Measurements from ENCODE around the gene ARHGEF26.
A peak's percentile ranks its signal among the peaks of the same experiment; 100 is the strongest.
"Not testable (repeated sequence)": the region's sequence is repeated elsewhere in the genome, so short reads cannot be mapped to it uniquely, and the experiment has no call there.

Gene ARHGEF26

GRCh38 chr3:154120961-154121700 is at the start of gene ARHGEF26:
Gene ARHGEF26, plus strand, starts transcription at chr3:154121390. Its CDS starts 603 bp downstream, at chr3:154121993.
- peak; percentile 64 for DNase-seq

DNA sequence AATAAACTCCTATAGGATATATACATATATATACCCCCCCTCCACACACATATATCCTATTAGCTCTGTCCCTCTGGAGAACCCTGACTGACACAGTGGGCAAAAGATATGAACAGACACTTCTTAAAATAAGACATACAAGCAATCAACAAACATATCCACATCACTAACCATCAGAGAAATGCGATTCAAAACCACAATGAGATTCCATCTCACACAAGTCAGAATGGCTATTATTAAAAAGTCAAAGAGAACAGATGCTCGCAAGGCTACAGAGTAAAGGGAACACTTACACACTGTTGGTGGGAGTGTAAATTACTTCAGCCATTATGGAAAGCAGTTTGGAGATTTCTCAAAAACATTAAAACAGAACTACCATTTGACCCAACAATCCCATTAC is 46.2 kb upstream of the ARHGEF26 start:
- no peak for DNase-seq

- DNase-seq = no peak
Measured at GRCh38 chr3:154078672-154079071, 42.5 kb upstream of the ARHGEF26 start.

DNA sequence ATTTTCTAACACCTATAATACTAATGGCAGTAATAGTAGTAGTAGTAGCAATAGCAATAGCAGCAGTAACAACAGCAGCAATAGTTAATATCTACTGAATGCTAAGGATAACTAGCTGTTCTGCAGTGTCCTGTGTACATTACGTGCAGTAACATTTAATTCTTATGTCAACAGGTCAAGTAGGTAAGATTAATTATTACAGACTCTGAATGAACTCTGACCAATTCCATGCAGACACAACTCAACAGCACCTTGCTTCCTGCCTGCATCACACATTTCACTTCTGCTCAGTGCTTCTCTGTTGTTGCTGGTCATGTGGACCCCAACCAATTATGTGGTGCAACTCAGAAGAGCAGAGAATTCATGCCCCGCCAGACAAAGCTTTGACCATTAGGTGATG is 39.9 kb upstream of the ARHGEF26 start:
- DNase-seq = no peak

DNA sequence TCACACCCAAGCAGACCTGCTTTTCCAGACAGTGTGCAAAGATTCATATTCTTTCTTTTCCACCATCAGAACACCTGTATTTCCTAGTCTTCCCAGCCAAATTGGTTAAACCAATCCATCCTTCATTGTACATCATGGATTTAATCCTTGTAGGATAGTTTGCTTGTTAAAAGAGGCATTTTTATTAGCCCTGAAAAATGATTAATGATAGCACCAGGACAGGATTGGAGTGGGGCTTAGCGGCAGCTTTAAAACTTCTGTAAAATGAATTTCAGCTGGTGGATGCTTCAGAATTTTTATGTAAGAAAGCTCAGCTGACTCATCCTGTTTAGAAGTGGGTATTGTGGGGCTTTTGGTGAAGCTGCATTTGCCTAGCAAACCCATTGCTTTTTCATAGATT is 36.1 kb upstream of the ARHGEF26 start:
- DNase-seq = no peak

DNA sequence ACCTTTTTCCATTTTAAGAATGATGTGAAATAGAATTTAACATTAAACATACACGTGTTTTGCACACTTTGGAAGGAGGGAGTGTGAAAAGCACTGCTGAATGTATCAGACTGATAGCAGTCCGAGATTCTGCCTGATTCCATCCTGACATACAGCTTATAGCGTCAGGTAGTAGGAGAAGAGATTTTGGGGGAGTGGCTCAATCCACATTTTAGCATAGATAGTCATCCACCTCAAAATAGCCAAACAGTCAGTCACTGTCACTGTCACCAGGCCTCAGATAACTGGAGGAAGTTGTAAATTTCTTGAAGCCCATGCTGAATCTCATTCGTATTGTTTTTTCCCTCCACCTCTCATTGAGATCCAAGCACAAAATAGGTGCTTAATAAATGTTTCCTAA is 35.4 kb upstream of the ARHGEF26 start:
- DNase-seq = no peak

GRCh38 chr3:154086286-154086685 is 34.9 kb upstream of the ARHGEF26 start:
- DNase-seq = no peak

DNA sequence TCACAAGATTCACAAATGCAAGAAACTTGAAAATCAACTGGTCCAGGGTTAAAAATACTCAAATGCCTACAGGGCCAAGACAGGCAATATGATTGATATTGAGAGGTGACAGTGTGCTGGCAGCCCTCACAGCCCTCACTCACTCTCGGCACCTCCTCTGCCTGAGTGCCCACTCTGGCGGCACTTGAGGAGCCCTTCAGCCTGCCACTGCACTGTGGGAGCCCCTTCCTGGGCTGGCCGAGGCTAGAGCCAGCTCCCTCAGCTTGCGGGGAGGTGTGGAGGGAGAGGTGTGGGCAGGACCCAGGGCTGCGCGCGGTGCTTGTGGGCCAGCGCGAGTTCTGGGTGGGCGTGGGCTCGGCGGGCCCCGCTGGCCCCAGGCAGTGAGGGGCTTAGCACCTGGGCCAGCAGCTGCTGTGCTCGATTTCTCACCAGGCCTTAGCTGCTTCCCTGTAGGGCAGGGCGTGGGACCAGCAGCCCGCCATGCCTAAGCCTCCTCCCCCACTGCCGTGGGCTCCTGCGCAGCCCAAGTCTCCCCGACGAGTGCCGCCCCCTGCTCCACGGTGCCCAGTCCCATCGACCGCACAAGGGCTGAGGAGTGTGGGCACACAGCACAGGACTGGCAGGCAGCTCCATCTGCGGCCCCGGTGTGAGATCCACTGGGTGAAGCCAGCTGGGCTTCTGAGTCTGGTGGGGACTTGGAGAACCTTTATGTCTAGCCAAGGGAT is 33.3 kb upstream of the ARHGEF26 start:
- not testable (repeated sequence) for DNase-seq

DNA sequence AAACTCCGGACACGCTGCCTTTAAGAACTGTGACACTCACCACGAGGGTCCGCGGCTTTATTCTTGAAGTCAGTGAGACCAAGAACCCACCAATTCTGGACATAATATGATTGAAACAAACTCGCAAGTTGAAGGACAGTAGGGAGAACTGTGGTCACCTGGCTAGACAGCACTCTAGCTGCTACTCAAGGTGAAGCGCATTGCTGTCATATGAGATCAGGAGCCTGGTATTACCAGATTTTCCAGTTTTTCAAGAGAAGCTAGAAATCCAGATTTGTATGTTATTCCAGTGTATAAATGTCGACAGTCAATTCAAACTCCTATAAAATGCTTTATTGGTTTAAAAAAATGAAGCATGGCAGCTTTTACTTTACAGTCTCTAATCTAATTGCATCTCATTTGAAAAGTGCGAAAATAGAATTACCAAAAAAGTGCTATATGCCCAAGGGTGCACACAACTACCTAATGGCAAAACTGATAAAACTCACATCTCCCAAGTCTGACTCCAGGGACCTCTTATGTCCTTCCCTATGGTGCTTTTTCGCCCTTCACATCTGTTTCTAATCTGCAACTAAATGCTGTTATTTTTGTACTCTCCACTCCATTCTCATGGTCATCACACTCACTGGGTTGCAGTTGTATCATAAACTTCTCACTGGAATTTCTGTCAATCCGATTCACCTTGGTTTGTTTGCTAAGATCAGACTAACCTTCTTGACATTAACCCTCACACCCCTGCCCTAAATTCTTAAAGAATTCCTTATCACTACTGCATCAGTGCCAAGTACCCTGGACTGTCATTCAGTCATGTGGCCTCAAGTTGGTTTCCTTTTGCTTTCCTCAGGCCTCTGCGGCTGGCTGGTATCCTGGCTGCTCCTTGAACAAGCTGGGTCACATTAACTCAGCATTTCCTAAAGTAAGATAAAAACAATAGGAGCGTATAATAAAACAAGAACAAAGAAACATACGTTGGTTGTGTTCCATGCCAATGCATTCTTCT is 31.5 kb upstream of the ARHGEF26 start:
- peak; percentile 2 for DNase-seq

- no peak for DNase-seq
Measured at GRCh38 chr3:154094051-154094450, 27.1 kb upstream of the ARHGEF26 start.

DNA sequence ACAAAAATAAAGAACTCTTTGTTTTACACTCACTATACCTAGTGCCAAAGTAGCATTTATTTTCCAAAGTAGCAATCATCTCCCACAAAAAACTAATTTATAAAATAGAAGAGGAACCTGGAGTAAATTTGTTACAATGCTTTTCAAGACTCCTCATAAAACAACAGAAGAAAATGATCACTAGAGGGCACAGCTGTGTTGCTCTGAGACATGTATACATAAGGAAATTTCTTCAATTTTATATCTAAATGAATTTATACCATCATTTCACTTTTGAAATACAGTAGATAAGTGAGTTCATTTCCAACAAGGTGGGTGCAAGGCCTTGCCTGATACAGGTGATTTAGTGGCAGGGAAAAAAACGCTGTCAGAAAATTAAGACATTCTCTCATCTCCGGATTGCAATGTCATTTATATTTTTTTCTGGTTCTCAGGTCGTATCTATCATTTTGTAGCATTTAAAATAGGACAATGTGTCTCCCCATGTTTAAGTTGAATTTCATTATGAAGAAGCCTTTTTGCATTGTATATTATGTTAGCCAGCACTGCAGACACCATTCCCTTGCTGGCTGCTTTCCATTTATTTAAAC is 25.3 kb upstream of the ARHGEF26 start:
- peak; percentile 7 for DNase-seq

GRCh38 chr3:154098376-154098775 is 22.8 kb upstream of the ARHGEF26 start:
- no peak for DNase-seq

- DNase-seq = no peak
Measured at GRCh38 chr3:154100556-154100955, 20.6 kb upstream of the ARHGEF26 start.

GRCh38 chr3:154101250-154101649 is 19.9 kb upstream of the ARHGEF26 start:
- DNase-seq = no peak

DNA sequence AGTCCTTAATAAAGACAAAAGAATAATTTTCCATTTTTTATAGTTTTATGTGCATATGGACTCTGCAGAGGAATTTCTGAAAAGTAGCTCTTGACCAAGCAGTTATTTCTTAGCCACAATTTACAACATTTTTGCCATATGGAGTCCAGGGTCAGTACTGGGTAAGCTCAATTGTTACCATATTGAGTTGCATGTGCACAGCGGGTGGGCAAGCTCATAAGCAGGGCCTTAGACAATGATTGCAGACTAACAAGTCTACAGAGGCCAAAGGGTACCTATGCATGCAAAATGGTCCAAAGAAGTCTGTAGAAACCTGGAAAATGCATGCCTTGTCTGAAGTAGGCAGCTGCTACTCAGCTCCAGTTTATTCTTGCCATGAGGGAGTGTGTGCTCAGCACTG is 19.0 kb upstream of the ARHGEF26 start:
- no peak for DNase-seq

DNA sequence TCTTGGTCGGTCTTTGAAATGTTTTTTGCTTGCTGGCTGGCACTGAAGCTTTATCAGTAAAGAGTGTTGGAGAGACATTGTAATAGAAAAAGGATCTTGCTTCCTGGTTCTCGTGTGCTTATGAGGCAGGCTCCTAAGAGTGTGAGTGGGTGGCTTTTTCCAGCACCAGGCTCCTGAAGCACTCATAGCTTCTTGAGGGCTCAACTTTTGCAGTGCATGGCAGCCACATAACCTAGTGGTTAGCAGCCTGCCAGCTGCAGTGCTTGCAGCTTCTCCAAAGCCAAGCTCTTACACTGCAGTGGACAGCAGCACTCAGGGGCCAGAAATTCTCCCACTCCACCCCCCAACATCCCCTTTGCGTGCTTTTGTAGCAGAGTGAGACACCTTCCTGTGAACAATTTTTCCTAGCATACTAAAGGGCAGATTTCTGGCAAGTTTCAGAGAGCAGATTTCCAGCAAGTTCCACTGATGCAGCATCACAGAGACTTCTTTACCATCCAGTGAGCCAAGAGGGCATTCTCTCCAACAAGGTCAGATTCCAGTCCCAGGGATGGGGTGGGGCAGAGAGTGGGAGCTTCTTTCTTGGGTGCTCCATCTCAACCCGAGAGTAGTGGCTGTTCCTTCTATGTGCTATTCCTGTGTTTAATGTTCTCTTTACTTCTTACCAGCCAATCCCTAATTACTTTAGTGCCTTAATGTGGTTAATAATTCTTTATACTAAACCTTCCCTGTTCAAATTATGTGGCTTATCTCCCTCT is 15.8 kb upstream of the ARHGEF26 start:
- peak; percentile 54 for DNase-seq

GRCh38 chr3:154111365-154111935 is 9.7 kb upstream of the ARHGEF26 start:
- no peak for DNase-seq

DNA sequence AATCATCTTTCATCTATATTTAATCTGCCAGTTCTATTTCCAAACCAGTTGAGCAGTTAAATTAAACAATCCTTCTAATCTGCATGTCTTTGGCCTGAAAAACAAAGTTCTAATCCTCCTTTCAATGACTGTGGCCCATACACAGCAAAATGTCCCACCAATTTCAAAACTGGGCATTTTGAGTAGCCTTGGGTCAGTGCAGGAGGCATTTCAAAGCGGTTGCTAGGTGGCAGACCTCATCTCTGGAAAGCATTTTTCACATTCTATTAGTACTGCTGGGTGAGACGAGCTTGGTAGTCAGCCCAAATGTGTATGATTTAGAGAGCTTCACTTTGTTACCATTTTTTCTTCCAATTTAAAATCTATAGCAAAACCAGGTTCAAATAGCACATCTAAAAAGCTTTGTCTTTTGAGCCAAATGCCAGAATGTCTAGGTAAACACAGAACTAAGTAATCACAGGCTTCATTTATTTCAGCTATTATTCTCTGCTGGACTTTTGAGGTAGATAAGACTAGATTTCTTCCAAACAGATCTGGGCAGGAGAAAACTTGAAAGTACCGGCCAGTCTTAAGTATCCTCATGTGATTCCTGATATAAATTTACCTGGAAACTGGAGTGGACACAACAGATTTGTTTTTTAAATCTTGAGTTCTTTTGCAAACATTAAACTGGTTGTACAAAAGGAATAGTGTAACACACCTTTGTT is 8.9 kb upstream of the ARHGEF26 start:
- DNase-seq = no peak

DNA sequence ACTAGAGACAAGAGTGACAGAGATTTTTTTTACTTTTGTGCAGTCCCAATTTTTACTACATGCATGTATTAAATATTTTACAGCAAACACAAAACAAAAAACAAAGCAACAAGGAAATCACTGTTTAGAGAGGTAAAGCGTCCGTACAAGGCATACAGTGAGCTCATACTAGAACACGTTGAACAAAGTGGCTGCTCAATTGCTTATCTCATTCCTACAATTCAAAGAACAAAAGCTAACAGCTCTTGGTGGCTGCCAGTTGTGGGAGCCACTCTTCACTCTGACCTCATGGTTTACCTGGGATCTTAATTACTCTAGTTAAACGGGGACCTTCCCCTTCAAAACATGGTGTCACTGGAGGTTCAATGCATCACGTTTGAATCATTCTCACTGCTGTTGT is 7.6 kb upstream of the ARHGEF26 start:
- no peak for DNase-seq

DNA sequence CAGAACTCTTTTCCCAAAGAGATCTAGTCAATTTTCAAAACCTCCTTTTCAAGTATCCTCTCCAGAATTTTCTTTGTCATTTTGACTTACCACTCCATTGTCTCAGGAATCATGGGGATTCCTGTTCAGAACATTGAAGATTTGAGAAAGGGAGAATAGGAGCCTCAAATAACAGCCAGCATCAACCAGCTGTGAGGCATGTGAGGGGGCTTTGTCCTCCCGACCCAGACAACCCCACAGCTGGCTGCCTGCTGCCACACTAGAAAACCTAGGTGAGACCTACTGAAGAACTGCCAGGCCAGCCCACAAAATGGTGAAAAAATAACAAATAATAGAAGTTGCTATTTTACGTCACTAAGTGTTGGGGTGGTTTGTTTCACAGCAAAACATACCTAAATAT is 5.9 kb upstream of the ARHGEF26 start:
- no peak for DNase-seq

DNA sequence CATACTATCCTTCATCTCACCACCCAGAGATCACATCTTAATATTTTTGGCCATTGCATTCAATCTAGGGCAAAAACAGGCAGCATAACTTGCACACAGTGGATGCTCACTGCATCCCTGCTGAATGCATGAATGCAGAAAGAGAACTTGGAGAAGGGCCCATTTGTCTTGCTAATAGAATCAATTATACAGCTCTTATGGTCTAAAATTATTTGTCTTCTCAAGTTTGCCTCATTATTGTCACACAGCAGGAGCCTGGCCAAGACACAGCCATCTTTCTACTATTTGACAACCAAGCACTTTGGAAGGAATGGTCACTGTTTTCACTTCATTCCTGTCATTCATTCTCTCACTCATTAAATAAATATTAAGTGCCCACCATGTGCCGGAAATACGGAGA is 1.2 kb upstream of the ARHGEF26 start:
- DNase-seq = peak; percentile 56

Measured in DMS79 treated with DMSO at 0.1 percent for 48 hours (cell line).